ENCODE data around the gene PRG3. TPM values are rescaled to one million over a fixed set of nuclear protein-coding genes. Genes with fewer than 3 reads are reported as not detected.
"Not testable (repeated sequence)": the region's sequence is repeated elsewhere in the genome, so short reads cannot be mapped to it uniquely, and the experiment has no call there.

Gene PRG3
- total RNA-seq, 1 experiment from 2014 or later: not detected

DNA sequence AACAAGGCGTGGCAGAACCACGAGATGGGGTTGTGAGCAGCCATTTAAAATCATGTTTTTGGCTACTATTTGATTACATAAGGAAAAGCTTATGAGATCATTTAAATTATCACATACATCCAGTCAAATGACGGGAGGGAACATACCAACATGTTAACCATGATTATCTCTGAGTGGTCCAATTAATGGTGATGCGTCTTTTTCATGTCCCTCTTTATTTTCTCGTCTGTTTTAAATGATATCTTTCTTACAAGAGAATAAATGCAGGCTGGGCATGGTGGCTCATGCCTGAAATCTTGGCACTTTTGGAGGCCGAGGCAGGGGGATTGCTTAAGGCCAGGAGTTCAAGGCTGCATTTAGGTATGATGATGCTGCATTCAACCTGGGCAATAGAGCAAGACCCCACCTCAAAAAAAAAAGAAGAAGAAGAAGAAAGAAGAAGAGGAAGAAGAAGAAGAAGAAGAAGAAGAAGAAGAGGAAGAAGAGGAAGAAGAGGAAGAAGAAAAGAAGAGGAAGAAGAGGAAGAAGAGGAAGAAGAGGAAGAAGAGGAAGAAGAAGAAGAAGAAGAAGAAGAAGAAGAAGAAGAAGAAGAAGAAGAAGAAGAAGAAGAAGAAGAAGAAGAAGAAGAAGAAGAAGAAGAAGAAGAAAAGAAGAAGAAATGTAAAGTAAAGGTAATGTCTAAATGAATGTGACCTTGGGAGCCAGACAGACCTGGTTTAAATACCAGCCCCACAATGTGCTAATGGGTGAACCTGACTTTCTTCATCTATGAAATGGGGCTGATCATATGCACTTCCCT lies 22.3 kb upstream of the PRG3 start:
- ATAC-seq; H3K4me3 ChIP-seq (ENCODE audit: low read length); BruUV-seq (replicated peaks); H2AFZ ChIP-seq (ENCODE audit: low read length); H3K9me3 ChIP-seq (ENCODE audit: low read length); DNase-seq; H3K36me3 ChIP-seq (ENCODE audit: low read depth, low read length); H3K27me3 ChIP-seq (ENCODE audit: low read length); H3K9ac ChIP-seq (ENCODE audit: low read length); H3K79me2 ChIP-seq (ENCODE audit: low read length); H3K9me2 ChIP-seq (replicated peaks; ENCODE audit: low read length); H4K20me1 ChIP-seq (ENCODE audit: low read length); H3F3A ChIP-seq (ENCODE audit: low read length, unreplicated experiment); CTCF ChIA-PET: not testable (repeated sequence)
- Histone ChIP-seq H3K4me2 (ENCODE audit: low read length) (peak overlapping the region; percentile 45), H3K27ac (ENCODE audit: low read length) (peak overlapping the region; percentile 78), H3K4me1 (ENCODE audit: insufficient read depth, low read length) (peaks cover 55% of the 10 kb centered on the region)
- intact Hi-C loops (cut with micrococcal nuclease): loop anchor here (5.0 kb wide), 1 partner anchor 39 kb away; no protein-coding TSS in a partner anchor
- POLR2A ChIA-PET (ENCODE audit: unreplicated experiment): interaction anchor here (0.6 kb wide), 1 partner anchor 79 kb away, joined by 3 read pairs; no protein-coding TSS in a partner anchor

DNA sequence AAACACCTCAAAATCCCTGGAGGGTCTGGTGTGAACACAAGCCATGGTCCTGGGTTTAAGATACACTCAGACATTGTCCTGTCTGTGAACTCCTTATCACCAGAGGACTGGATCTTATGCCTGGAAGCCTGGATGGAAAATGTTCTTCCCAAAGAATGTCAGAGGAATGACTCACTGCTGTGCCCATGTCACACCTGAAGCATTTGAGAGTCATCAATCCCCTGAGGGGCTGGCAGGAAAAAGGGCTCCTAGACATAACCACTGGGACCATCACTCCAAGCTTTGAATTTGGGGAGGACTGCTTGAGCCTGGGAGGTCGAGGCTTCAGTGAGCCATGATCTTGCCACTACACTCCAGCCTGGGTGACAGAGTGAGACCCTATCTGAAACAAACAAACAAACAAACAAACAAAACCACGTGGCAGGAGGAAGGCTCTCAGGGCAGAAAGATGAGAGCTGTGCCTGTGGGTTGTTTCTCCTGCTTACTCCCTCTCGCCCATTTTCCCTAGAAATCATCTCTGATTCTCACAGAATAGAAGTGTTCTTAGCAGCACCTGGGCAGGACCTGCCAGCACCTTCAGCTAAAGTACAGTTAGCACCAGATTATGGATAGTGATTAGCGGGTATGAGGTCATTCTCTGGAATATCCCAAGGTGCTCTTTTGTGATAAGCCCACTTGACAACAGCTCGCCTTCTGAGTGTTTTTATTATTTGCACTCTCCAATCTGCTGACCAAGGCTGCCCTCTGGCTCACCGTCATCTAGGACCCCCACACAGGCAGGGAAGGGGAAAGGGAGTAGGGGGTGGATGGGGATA lies 21.4 kb upstream of the PRG3 start:
- ATAC-seq (peak; percentile 56), DNase-seq (peak; percentile 96)
- Histone ChIP-seq H3K79me2 (ENCODE audit: low read length) (no peaks in the 10 kb centered on the region), H3K27me3 (ENCODE audit: low read length) (no peaks in the 10 kb centered on the region), H2AFZ (ENCODE audit: low read length) (peak overlapping the region; percentile 29; the same call in 1 of the 2 replicates), H3K4me3 (ENCODE audit: low read length) (no peak overlapping the region), H3K4me2 (ENCODE audit: low read length) (peak overlapping the region; percentile 45), H3K9me2 (replicated peaks; ENCODE audit: low read length) (no peaks in the 10 kb centered on the region), H3K27ac (ENCODE audit: low read length) (peak overlapping the region; percentile 78), H3K9me3 (ENCODE audit: low read length) (no peaks in the 10 kb centered on the region), H3K4me1 (ENCODE audit: insufficient read depth, low read length) (peaks cover 55% of the 10 kb centered on the region), H3F3A (ENCODE audit: low read length, unreplicated experiment) (no peaks in the 10 kb centered on the region), H4K20me1 (ENCODE audit: low read length) (no peaks in the 10 kb centered on the region), H3K36me3 (ENCODE audit: low read depth, low read length) (no peaks in the 10 kb centered on the region), H3K9ac (ENCODE audit: low read length) (peak overlapping the region; percentile 22; the same call in 1 of the 2 replicates)
- POLR2A ChIA-PET (ENCODE audit: unreplicated experiment): interaction anchor here (0.6 kb wide), 1 partner anchor 79 kb away, joined by 3 read pairs; no protein-coding TSS in a partner anchor
- intact Hi-C loops (cut with micrococcal nuclease): loop anchor here (5.0 kb wide), 1 partner anchor 40 kb away; no protein-coding TSS in a partner anchor
- BruUV-seq (replicated peaks): no TSS peak
- TF ChIP-seq EZH2 (IDR thresholded peaks at IDR 0.05; ENCODE audit: low read length, unreplicated experiment) (no peak), EZH2phosphoT487 (IDR thresholded peaks at IDR 0.05; ENCODE audit: borderline replicate concordance, low read length) (no peak)
- TF ChIP-seq, protein P1, sequence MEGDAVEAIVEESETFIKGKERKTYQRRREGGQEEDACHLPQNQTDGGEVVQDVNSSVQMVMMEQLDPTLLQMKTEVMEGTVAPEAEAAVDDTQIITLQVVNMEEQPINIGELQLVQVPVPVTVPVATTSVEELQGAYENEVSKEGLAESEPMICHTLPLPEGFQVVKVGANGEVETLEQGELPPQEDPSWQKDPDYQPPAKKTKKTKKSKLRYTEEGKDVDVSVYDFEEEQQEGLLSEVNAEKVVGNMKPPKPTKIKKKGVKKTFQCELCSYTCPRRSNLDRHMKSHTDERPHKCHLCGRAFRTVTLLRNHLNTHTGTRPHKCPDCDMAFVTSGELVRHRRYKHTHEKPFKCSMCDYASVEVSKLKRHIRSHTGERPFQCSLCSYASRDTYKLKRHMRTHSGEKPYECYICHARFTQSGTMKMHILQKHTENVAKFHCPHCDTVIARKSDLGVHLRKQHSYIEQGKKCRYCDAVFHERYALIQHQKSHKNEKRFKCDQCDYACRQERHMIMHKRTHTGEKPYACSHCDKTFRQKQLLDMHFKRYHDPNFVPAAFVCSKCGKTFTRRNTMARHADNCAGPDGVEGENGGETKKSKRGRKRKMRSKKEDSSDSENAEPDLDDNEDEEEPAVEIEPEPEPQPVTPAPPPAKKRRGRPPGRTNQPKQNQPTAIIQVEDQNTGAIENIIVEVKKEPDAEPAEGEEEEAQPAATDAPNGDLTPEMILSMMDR (conservative IDR thresholded peaks at IDR 0.05; ENCODE audit: low read depth, low read length): no peak
- CTCF ChIA-PET: no interaction called here

DNA sequence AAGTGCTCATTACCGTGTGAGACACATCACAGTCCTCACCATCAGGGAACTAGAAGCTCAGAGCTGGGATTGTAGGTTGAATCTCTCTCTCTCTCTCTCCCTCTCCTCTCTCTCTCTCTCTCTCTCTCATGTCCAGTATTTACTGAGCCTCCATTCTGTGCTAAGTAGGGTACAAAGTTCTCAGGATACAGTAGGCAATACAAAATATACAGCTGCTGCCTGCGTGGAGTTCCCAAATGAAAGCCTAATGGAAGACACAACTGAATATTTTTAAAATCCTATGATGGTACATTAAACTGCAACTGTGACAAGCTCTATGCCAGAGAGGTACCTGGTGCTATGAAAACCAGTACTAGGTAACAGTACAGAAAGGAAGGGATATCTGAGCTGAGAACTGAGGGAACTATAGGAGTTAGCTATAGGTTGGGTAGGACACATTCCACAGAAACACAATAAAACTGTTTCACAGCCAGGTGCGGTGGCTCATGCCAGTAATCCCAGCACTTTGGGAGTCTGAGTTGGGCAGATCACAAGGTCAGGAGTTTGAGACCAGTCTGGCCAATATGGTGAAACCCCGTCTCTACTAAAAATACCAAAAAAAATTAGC lies 19.1 kb upstream of the PRG3 start:
- intact Hi-C loops (cut with micrococcal nuclease): loop anchor here (5.0 kb wide), 1 partner anchor 42 kb away; no protein-coding TSS in a partner anchor
- H3K27me3 ChIP-seq (ENCODE audit: low read length): no peaks in the 10 kb centered on the region
- no peaks in the 10 kb centered on the region for H3F3A ChIP-seq (ENCODE audit: low read length, unreplicated experiment)
- H2AFZ ChIP-seq (ENCODE audit: low read length): no peak overlapping the region
- no peaks in the 10 kb centered on the region for H3K36me3 ChIP-seq (ENCODE audit: low read depth, low read length)
- ATAC-seq: no peak
- no peak for DNase-seq
- H4K20me1 ChIP-seq (ENCODE audit: low read length): no peaks in the 10 kb centered on the region
- H3K4me2 ChIP-seq (ENCODE audit: low read length): no peak overlapping the region
- no peak overlapping the region for H3K4me3 ChIP-seq (ENCODE audit: low read length)
- CTCF ChIA-PET: no interaction called here
- peaks cover 35% of the 10 kb centered on the region for H3K4me1 ChIP-seq (ENCODE audit: insufficient read depth, low read length)
- POLR2A ChIA-PET (ENCODE audit: unreplicated experiment): interaction anchor here (0.6 kb wide), 1 partner anchor 232 kb away, joined by 5 read pairs; no protein-coding TSS in a partner anchor
- BruUV-seq (replicated peaks): no TSS peak
- H3K9ac ChIP-seq (ENCODE audit: low read length): no peak overlapping the region
- TF ChIP-seq, protein P1 (conservative IDR thresholded peaks at IDR 0.05; ENCODE audit: low read depth, low read length): no peak
- TF ChIP-seq EZH2phosphoT487 (IDR thresholded peaks at IDR 0.05; ENCODE audit: borderline replicate concordance, low read length) (no peak), EZH2 (IDR thresholded peaks at IDR 0.05; ENCODE audit: low read length, unreplicated experiment) (no peak)
- no peaks in the 10 kb centered on the region for H3K79me2 ChIP-seq (ENCODE audit: low read length)
- H3K9me2 ChIP-seq (replicated peaks; ENCODE audit: low read length): no peaks in the 10 kb centered on the region
- H3K9me3 ChIP-seq (ENCODE audit: low read length): no peaks in the 10 kb centered on the region
- H3K27ac ChIP-seq (ENCODE audit: low read length): peak overlapping the region; percentile 25; the same call in 1 of the 2 replicates
